ENCODE measurements around the gene GOLPH3.
"Not testable (repeated sequence)": the region's sequence is repeated elsewhere in the genome, so short reads cannot be mapped to it uniquely, and the experiment has no call there.

Gene GOLPH3

GRCh38 chr5:32098890-32099310, 75.2 kb downstream of the GOLPH3 start:
- DNase-seq (ENCODE audit: low read depth in 2 of 2), result no peak

DNA sequence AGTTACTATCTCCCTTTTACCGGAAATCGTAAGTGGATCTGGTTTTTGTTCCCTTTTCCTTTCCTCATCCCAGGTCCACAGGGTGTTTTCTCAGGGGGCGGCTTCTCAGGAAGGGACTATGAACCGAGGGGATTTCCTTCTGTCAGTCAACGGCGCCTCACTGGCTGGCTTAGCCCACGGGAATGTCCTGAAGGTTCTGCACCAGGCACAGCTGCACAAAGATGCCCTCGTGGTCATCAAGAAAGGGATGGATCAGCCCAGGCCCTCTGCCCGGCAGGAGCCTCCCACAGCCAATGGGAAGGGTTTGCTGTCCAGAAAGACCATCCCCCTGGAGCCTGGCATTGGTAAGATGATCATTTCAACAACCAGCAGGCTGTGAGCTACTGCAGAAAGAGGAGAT, 75.8 kb downstream of the GOLPH3 start:
- DNase-seq (ENCODE audit: low read depth in 2 of 2), result no peak

- DNase-seq (ENCODE audit: low read depth in 2 of 2), result no peak
Observed at GRCh38 chr5:32096891-32097595, 77.1 kb downstream of the GOLPH3 start.

- DNase-seq (ENCODE audit: low read depth in 2 of 2), result no peak
Observed at GRCh38 chr5:32095261-32095671, 78.9 kb downstream of the GOLPH3 start.

DNA sequence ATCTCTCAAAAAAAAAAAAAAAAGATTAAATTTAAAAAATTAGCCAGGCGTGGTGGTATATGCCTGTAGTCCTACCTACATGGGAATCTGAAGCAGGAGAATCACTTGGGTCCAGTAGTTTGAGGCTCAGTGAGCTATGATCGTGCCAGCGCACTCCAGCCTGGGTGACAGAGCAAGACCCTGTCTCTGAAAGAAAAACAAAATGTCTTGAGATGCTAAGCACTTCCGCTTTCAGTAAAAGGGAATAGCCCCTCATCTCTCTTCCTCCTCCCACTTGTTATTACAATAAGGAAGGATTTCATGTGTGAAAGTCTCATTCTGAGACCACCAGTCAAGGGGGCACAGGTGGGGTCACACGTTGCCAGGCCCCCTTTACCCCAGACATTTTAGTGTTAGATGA, 79.4 kb downstream of the GOLPH3 start:
- no peak for DNase-seq (ENCODE audit: low read depth in 2 of 2)

- peak; percentile 28 to 39 for DNase-seq (ENCODE audit: low read depth in 2 of 2)
Observed at GRCh38 chr5:32092938-32093812, 80.9 kb downstream of the GOLPH3 start.

GRCh38 chr5:32090755-32091128, 83.4 kb downstream of the GOLPH3 start:
- DNase-seq (ENCODE audit: low read depth in 2 of 2), result no peak

DNA sequence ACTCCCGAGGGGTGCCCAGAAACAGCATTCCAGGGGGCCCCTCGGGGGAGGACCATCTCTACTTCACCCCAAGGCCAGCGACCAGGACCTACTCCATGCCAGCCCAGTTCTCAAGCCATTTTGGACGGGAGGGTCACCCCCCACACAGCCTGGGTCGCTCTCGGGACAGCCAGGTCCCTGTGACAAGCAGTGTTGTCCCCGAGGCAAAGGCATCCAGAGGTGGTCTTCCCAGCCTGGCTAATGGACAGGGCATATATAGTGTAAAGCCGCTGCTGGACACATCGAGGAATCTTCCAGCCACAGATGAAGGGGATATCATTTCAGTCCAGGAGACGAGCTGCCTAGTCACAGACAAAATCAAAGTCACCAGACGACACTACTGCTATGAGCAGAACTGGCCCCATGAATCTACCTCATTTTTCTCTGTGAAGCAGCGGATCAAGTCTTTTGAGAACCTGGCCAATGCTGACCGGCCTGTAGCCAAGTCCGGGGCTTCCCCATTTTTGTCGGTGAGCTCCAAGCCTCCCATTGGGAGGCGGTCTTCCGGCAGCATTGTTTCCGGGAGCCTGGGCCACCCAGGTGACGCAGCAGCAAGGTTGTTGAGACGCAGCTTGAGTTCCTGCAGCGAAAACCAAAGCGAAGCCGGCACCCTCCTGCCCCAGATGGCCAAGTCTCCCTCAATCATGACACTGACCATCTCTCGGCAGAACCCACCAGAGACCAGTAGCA, 83.9 kb downstream of the GOLPH3 start:
- no peak for DNase-seq (ENCODE audit: low read depth in 2 of 2)

DNA sequence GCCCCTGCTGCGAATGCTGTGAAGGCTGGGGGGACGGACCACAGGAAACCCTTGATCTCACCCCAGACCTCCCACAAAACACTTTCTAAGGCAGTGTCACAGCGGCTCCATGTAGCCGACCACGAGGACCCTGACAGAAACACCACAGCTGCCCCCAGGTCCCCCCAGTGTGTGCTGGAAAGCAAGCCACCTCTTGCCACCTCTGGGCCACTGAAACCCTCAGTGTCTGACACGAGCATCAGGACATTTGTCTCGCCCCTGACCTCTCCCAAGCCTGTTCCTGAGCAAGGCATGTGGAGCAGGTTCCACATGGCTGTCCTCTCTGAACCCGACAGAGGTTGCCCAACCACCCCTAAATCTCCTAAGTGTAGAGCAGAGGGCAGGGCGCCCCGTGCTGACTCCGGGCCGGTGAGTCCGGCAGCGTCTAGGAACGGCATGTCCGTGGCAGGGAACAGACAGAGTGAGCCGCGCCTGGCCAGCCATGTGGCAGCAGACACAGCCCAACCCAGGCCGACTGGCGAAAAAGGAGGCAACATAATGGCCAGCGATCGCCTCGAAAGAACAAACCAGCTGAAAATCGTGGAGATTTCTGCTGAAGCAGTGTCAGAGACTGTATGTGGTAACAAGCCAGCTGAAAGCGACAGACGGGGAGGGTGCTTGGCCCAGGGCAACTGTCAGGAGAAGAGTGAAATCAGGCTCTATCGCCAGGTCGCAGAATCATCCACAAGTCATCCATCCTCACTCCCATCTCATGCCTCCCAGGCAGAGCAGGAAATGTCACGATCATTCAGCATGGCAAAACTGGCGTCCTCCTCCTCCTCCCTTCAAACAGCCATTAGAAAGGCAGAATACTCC, 84.7 kb downstream of the GOLPH3 start:
- no peak for DNase-seq (ENCODE audit: low read depth in 2 of 2)

- no peak for DNase-seq (ENCODE audit: low read depth in 2 of 2)
Observed at GRCh38 chr5:32088214-32088613, 85.9 kb downstream of the GOLPH3 start.

DNA sequence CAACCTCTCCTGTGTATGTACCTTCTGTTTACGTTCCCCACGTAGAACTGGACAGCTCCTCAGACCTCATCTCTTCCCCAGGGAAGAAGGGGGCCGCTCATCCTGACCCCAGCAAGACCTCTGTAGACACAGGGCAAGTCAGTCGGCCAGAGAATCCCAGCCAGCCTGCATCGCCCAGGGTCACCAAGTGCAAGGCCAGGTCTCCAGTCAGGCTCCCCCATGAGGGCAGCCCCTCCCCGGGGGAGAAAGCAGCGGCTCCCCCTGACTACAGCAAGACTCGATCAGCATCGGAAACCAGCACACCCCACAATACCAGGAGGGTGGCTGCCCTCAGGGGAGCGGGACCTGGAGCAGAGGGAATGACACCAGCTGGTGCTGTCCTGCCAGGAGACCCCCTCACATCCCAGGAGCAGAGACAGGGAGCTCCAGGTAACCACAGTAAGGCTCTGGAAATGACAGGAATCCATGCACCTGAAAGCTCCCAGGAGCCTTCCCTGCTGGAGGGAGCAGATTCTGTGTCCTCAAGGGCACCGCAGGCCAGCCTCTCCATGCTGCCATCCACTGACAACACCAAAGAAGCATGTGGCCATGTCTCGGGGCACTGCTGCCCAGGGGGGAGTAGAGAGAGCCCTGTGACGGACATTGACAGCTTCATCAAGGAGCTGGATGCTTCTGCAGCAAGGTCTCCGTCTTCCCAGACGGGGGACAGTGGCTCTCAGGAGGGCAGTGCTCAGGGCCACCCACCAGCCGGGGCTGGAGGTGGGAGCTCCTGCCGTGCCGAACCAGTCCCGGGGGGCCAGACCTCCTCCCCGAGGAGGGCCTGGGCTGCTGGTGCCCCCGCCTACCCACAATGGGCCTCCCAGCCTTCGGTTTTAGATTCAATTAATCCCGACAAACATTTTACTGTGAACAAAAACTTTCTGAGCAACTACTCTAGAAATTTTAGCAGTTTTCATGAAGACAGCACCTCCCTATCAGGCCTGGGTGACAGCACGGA, 86.7 kb downstream of the GOLPH3 start:
- DNase-seq (ENCODE audit: low read depth in 2 of 2), result no peak

GRCh38 chr5:32083981-32084430, 90.1 kb downstream of the GOLPH3 start:
- no peak for DNase-seq (ENCODE audit: low read depth in 2 of 2)

GRCh38 chr5:32082701-32083100, 91.4 kb downstream of the GOLPH3 start:
- no peak for DNase-seq (ENCODE audit: low read depth in 2 of 2)

DNA sequence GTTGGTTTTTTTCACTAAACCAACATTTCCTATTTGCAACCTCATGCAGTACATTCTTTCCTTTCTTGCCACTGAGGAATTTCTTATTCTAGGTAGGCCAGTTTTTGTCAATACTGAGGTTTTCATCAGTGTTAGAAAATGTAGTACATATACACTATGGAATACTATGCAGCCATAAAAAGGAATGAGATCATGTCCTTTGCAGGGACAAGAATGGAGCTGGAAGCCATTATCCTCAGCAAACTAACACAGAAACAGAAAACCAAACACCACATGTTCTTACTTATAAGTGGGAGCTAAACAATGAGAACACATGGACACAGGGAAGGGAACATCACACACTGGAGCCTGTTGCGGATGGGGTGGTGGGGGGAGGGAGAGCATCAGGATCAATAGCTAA, 93.6 kb downstream of the GOLPH3 start:
- not testable (repeated sequence) for DNase-seq (ENCODE audit: low read depth in 2 of 2)

GRCh38 chr5:32078855-32079254, 95.3 kb downstream of the GOLPH3 start:
- not testable (repeated sequence) for DNase-seq (ENCODE audit: low read depth in 2 of 2)

GRCh38 chr5:32076699-32077695, 97.1 kb downstream of the GOLPH3 start:
- no peak for DNase-seq (ENCODE audit: low read depth in 2 of 2)

Measured in activated CD8-positive, alpha-beta memory T cell treated with anti-CD3 and anti-CD28 coated beads for 4 hours (primary cell).